ENCODE measurements around the gene LILRB2.

DNA sequence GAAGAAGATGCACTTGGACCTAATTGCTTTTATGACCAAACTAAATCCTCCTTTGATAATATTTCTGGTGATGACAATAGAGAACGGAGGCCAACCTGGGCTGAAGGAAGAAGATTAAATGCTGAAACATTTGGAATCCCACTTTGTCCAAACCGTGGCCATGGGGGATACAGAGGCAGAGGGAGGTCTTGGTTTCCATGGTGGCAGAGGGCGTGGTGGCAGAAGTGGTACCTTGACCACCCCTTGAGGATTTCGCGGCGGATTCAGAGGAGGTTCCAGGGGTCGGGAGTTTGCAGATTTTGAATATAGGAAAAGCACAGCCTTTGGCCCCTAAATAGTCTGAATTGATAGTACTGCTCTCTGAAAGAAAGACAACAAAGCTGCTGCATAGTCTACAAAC, 50.9 kb downstream of the LILRB2 start:
- TF ChIP-seq CTCF (IDR thresholded peaks at IDR 0.05), result no peak
- TF ChIP-seq POLR2A (IDR thresholded peaks at IDR 0.05), result no peak
